DMS114 treated with DMSO at 0.1 percent for 48 hours (cell line): ENCODE data around the gene ADM.

Source experiments
- DNase-seq: peaks from one replicate; lab custom pipeline; 2025; ENCODE audit not compliant: unreplicated experiment; lab: John Stamatoyannopoulos, UW

The ADM gene

DNA sequence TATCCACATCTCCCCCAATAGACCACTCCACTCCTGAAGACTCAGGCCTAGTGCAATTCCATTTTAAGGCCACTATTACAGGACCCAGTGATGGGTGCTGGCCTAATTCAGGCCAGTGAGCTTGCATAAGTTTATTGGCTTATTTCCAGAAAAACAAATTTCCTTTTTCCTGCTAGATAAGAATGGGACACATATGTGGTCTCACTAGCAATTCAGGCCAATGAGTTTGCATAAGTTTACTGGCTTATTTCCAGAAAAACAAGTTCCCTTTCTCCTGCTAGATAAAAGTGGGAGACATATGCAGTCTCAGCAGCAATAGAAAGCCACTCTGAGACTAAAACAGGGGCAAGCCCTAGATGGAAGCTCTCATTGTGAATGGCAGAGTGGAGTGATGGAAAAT lies 22.4 kb downstream of the ADM start:
- no peak for DNase-seq

DNA sequence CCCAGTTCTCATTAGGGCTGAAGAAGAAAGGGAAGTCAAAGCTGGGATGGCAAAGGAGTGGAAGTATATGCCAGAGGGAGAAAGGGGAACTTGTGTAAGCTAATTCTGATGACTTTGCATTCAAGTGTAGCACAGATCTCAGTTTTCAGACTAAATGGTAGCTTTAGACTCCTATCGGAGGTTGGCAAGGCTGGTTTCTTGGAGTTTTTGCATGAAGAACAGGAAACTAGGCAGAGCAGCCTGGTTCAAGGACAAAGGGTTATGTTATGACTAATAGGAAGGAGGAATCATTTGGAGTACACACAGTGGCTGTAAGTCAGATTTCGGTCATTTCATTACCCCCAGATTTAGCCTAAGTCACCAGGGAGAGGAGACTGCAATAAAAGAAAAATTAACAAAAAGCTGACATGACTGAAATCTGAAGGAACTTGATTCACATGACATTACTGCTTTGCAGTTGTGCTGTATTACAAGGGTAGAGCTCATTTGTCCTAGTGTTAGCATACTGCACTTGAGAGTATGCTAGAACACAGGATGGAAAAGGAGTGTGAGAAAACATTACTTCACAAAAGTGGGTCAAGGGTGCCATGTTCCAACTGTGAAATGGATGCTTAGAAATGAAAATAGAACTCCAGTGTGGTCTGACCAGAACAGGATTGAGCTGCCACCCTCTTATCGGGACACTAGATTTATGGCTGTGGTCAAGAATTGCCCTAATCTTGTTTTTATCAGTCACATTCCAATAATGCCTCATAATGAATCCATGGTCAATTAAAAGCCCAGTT lies 23.6 kb downstream of the ADM start:
- DNase-seq = no peak

DNA sequence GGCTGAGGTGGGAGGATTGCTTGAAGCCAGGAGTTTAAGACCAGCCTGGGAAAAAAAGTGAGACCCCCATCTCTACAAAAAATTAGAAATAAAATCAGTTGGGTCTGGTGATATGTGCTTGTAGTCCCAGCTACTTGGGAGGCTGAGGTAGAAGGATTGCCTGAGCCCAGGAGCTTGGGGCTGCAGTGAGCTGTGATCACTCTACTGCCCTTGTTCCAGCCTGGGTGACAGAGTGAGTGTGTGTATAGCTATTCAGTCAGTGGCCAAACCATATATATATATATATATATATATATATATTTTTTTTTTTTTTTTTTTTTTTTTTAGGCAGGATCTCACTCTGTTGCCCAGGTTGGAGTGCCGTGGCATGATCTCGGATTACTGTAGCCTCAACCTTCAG lies 24.5 kb downstream of the ADM start:
- no peak for DNase-seq

DNA sequence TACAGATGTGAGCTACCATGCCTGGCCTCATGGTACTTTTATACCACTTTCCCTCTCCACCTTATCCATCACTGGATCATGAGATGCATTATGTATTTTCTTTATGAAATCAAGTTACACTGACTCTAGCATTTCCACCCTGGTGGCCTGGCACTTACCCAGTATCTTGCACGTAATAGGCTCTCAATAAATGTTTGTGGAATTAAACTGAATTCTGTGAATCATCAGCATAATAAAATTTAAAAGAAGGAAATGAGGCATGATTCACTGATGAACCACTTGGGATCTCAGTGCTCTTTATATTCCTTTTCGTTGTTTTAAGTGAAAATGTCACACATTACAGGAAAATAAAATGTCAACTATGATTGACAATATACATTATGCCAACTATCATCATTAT lies 25.1 kb downstream of the ADM start:
- DNase-seq = no peak

DNA sequence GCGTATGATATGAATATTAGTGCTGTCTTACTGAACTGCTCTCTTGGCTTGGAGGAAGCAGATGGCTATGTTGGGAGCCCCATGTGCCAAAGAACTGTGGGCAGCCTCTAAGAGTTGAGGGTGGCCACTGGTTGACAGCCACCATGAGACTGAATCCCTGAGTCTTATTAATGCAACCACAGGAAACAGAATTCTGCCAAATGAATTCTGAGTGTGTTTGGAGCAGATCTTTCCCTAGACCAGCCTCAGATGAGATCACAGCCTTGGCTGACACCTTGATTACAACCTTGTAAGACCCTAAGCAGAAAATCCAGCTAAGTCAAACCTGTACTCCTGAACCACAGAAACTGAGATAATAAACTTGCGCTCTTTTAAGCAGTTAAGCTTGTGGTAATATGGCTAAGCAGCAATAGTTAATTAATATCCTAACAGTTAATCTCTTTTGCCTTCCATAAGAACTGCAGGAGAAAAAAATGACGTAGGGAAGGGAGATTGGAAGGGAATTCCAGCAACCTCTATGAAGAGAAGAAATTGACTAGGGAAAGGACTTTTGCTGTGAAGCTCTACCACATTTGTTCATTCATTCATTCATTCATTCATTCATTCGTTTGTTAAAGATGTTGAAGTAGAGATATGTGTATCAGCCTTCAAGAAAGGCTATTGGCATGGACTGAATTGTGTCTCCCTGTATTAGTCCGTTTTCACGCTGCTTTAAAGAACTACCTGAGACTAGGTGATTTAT lies 26.8 kb downstream of the ADM start:
- no peak for DNase-seq

DNA sequence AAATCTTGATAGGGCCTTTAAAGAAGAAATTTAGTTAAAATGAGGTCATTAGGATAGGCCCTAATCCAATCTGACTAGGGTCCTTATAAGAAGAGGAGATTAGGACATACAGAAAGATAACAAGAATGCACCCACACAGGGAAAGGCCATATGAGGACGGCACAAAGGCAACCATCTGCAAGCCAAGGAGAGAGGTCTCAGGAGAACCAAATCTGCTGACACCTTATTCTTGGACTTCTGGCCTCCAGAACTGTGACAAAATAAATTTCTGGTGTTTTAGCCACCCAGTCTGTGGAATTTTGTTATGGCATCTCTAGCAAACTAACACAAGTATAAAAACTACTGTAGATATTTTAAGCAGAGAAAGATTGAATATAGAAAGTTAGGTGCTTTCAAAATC lies 28.6 kb downstream of the ADM start:
- no peak for DNase-seq

DNA sequence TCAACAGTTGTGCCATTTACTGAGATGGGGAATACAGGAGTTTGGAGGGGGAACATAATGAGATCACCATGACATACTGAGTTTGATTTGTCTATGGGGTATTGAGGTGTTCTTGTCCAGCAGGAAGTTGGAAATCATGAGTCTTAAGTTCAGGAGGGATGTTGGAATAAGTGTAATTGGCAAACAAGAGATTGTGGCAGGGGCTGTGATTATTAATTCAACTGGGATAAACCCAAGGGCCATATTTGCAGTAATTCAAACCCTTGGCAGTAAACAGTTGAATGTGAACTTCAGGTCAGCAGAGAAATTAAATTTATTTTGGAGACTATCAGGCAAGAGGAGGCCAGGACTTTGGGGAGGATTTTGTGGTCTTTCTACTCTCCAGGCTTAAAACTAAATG lies 33.4 kb downstream of the ADM start:
- no peak for DNase-seq

DNA sequence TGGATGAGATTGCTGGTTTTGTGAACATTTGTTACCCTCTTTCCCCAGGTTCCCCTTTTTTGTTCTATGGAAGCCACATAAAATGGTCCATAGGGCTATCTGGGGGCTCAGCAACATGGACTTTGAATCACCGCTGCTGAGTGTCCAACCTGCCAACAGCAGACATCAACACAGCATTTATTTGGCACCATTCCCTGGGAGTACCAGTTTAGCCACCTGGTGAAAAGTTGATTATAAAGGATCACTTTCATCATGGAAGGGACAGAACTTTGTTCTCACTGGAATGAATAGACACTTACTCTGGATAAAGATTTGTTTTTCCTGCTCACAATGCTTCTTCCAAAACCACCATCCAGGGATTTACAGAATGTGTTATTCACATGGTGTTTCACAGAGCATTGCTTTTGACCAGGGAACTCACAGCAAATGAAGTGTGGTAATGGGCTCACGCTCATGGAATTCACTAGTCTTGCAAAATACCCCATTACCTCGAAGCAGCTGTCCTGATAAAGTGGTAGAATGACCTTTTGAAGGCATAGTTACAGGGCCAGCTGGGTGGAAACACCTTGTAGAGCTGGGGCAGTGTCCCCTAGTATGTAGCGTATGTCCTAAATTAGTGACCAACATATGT lies 43.9 kb downstream of the ADM start:
- no peak for DNase-seq

DNA sequence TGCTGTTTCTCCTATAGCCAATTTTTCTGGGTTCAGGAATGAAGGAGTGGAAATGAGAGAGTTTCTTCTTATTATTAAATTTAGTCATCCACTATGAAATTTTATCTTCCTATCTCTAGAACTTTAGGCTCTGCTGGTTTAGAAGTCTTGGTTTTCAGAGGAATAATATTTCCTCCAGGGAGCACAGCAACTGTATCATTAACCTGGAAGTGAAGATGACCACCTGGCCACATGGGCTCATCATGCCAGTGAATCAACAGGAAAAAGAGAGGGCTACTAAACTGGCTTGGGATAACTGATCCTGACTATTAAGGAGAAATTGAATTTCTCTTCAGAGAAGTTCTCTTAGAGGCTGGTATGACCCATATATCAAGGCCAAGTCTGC lies 44.4 kb downstream of the ADM start:
- DNase-seq = no peak

DNA sequence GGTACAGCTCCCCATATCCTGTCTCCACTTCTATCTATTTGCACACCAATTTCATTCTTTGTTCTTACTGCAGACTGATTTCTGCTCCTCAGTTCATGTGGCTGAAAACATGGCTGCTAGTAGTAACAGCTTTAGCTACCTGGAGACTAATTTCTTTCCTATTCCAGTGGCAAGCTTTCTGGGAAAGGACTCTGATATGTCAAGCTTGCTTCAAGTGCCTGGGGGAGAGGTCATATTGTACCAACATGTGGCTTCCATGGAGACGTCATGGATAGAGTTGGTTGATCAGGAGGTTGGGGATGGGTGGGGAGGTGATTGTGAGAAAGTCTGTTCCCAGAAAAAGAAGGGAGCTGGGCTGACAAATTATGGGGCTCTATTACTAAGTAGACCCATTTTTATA lies 44.9 kb downstream of the ADM start:
- DNase-seq = no peak

DNA sequence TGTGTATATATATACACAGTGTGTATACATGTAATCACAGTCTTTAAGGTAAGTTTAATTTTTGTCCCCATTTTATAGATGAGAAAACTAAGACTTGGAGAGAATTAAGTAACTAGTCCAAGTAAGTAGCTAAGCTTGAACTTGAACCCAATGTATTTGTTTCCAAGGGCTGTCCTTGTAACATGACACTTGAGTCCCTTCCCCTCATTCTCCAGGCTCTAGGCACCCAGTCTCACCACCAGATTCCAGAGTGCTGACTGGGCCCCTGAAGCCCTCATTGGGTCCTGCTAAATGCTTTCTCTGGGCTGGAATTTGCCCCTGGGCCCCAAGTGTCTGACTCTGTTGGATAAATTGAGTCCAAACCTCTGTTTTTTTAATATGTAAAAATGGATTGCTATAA lies 45.5 kb downstream of the ADM start:
- DNase-seq = no peak

DNA sequence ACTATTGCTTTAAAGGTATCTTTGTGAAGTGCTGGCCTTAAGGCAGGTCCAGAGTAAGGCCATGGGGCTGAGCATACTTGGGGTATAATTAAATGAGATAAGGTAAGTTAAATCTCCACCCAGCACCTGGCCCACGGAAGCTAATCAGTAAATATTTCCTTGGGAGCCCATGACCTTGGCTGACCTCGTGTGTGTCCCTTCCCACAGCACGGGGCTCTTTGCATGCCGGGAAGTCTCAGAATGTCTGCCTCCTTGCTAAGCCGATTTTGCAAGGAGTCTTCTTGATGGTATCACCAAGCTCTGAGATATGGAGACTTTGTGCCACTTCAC lies 46.5 kb downstream of the ADM start:
- DNase-seq = no peak

DNA sequence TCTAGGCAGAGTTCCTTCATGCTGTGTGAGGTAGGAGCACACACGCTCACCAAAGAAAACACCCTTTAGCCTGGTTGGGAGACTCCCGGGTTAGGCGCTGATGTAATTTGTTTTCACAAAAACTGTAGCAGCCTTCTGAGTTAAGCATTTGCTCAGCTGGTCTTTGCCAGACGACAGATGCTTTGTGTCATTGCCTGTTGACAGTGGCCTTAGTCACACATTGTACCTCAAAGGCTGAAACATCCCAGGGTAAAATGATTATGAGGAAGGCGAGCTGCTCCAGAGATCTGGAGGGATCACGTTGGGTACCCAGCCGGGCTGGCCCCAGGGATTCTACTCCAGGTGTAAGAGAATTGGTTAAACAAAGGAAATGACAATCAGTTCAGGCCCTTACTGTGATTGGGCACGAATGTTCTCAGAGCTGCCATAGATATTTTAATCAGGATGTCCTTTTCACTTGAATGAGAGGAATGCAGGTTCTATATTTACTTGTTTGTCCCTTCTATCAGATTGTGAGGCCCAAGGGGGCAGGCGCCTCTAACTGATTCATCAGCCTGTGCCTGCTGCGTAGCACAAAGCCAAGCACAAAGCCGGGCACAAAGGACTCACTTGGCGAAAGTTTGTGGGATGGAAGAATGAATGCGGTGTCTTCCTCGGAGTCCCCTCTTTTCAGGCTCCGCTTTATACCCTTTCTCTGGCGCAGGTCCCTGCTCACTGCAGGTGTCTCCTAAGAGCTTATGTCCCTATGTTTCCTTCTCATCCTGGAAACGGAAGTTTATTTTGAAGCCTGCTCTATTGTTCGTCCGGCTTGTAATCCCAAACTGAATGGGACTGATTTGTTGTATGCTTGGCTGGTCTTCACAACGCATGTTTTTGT lies 47.1 kb downstream of the ADM start:
- DNase-seq = no peak

DNA sequence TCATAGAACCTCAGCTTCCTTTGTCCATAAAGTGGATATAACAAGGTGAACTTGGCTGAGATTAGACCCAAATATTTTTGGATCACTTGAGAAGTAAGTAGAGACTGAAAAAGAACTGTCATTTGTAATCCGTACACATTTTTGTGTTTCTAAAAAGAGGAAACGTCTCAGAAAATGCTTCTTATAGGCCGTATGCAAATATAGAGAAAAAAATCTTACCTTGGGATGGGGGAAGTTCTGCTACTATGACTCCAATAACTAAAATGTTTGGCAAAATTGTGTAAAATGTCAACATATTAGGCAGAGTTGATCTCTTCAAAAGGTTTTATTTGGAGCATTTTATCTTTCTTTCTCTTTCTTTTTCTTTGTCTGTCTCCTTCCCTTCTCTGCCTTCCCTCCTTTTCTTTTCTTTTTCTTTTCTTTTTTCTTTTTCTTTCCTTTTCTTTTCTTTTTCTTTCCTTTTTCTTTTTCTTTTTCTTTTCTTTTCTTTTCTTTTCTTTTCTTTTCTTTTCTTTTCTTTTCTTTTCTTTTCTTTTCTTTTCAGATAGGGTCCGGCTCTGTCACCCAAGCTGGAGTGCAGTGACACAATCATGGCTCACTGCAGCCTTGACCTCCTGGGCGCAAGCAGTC lies 48.2 kb downstream of the ADM start:
- no peak for DNase-seq

DNA sequence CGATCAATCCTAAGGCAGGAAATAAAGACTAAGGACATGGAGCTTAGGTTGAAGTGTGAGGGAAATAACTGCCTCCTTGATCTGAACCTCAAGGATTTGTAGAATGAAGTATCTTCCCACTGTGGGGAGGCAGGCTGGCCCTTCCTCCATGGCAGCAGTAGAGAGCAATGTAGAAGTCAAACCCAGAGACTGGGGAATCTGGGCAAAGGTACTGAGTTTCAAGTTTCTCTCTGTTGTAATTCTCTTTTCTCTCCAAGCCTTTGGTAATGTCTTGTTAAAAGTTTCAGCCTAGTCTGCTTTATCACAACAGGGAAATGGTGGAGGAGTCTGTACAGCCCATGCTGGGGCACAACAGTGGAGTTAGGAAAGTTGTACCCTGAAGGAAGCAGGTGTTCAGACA lies 49.5 kb downstream of the ADM start:
- no peak for DNase-seq

DNA sequence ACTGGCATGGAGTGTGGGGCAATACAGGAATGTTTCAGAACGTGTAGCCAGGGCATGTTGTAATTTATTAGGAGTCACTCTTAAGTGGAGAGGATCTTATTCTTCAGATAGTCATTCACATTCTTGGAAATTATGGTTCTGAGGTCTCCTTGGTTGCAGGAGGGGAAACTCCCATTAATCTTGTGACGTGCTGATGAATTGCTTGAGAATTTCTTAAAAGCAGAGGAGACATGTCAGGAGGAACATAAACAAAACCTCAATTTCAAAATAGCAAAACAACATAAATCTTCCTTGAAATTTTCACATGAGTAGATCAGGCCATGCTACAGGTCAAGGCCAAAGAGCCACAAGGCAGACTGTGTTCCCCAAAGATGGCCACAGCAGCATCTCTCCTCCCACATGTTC lies 50.4 kb downstream of the ADM start:
- no peak for DNase-seq

DNA sequence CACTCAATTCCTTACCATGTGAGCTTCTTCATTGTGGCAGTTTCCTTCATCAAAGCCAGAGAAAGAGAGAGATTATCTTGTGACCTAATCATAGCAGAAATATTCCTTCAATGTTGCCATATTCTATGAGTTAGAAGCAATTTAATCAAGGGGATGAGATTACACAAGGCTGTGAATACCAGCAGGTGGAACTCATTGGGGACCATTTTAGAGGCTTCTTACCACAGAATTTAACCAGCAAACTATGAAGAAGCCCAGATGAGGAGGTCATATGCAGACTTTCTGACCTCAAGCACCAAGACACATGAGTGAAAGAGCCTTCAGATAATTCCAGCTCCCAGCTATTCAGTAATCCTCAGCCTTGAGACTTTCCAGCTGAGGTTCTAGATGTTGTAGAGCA lies 51.3 kb downstream of the ADM start:
- DNase-seq = no peak
